ENCODE data around the gene GOLGA6L2. TPM values are rescaled to one million over a fixed set of nuclear protein-coding genes. Genes with fewer than 3 reads are reported as not detected.

GOLGA6L2 gene
- total and polyA plus RNA-seq, 2 of the 8 experiments (the other 6 are each of a cell fraction or from before 2014, with no cell fraction given), result not detected

DNA sequence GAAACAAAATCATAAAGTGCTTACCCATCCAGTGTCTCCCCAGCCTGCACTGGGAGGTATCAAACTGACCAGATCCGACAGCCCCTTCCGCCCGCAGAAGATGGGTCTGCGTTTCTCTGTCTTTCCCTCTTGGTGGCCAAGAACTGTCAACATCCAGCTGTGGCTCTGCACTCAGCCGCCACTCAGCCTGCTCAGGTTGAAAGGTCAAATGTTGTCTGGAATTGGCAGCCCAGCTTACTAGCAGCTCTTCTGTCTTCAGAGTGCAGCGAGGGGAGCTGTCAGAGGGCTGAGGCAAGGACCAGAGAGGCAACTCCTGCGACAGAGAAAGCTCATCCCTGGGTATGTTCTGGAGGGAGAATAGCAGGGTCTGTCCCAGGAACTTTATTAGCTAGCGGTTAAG, 45.4 kb downstream of the GOLGA6L2 start:
- Histone ChIP-seq H4K8ac (ENCODE audit: extremely low read depth, insufficient read depth, low read length) (no peak overlapping the region), H3K36me3 (ENCODE audit: control insufficient read depth in 2 of 4, insufficient read depth in 4 of 4, low read length in 3 of 4) (no peaks in the 10 kb centered on the region), H3K9me3 (ENCODE audit: insufficient read depth in 2 of 2, low read depth in 1 of 2, low read length in 1 of 2) (peaks cover 8 to 19% of the 10 kb centered on the region in 2 experiments), H2BK20ac (ENCODE audit: low read length) (no peak overlapping the region), H3K18ac (ENCODE audit: extremely low read depth, low read length) (no peak overlapping the region), H4K5ac (ENCODE audit: insufficient read length, low read depth, low read length) (no peak overlapping the region), H4K91ac (replicated peaks; ENCODE audit: insufficient read length, low read length) (no peak overlapping the region), H4K20me1 (replicated peaks in 1 of 2; ENCODE audit: control insufficient read depth in 1 of 2, insufficient read depth in 2 of 2, low read length in 2 of 2) (no peaks in the 10 kb centered on the region), H3K4me2 (ENCODE audit: insufficient read depth in 1 of 2, low read depth in 2 of 2, low read length in 2 of 2) (no peak overlapping the region), H3K23ac (ENCODE audit: insufficient read length) (no peak overlapping the region), H3K27ac (ENCODE audit: low read depth, low read length) (no peak overlapping the region), H2BK12ac (ENCODE audit: low read depth, low read length) (no peak overlapping the region), H3K4me1 (replicated peaks in 1 of 4; ENCODE audit: control insufficient read depth in 3 of 4, insufficient read depth in 4 of 4, low read length in 3 of 4) (no peaks in the 10 kb centered on the region), H3K4me3 (ENCODE audit: extremely low read depth in 1 of 4, insufficient read depth in 2 of 4, low read depth in 3 of 4, low read length in 4 of 4) (no peak overlapping the region), H3K9ac (replicated peaks in 1 of 4; ENCODE audit: extremely low read depth in 1 of 4, low read depth in 3 of 4, low read length in 3 of 4) (no peak overlapping the region), H3K14ac (ENCODE audit: insufficient read length) (no peak overlapping the region), H2BK120ac (replicated peaks; ENCODE audit: low read depth, low read length) (no peak overlapping the region), H3K79me2 (ENCODE audit: control insufficient read depth in 1 of 2, insufficient read depth in 2 of 2, low read length in 2 of 2) (no peaks in the 10 kb centered on the region), H3K23me2 (ENCODE audit: low read depth, low read length) (no peaks in the 10 kb centered on the region), H3K4ac (replicated peaks; ENCODE audit: insufficient read length, low read depth, low read length) (no peak overlapping the region), H2AK5ac (ENCODE audit: low read depth, low read length) (no peak overlapping the region), H3K27me3 (replicated peaks in 1 of 4; ENCODE audit: control insufficient read depth in 3 of 4, extremely low read depth in 1 of 4, insufficient read depth in 3 of 4, low read length in 3 of 4) (no peaks in the 10 kb centered on the region), H2AFZ (ENCODE audit: low read length) (no peak overlapping the region), H2BK15ac (ENCODE audit: low read length) (no peak overlapping the region), H3K79me1 (ENCODE audit: low read depth, low read length) (no peaks in the 10 kb centered on the region), H3K56ac (replicated peaks; ENCODE audit: insufficient read length, low read depth, low read length) (no peak overlapping the region), H2BK5ac (ENCODE audit: low read depth, low read length) (no peak overlapping the region)
- FAIRE-seq (no peak), DNase-seq (ENCODE audit: low read depth in 1 of 2, low spot score in 2 of 2) (no peak)
- 85% methylated on average over 7 of the region's 8 CpGs; no CpG with 5 or more reads in 1 of the 2 experiments for WGBS, 2 experiments (ENCODE audit: extremely low coverage in 1 of 2, insufficient coverage in 1 of 2, insufficient read length in 1 of 2, insufficient replicate concordance in 2 of 2, low coverage in 1 of 2, low lambda C conversion rate in 2 of 2, missing lambda C conversion rate in 1 of 2)
- TF ChIP-seq SP1 (IDR thresholded peaks at IDR 0.05; ENCODE audit: low read depth, low read length) (no peak), TAF7 (optimal IDR thresholded peaks at IDR 0.05; ENCODE audit: borderline replicate concordance, low read depth, low read length) (no peak), BACH1 (IDR thresholded peaks at IDR 0.05; ENCODE audit: low read length) (no peak), POLR2AphosphoS5 (IDR thresholded peaks at IDR 0.05; ENCODE audit: low read depth, low read length) (no peak), JUN (IDR thresholded peaks at IDR 0.05; ENCODE audit: low read depth, low read length) (no peak), SP2 (IDR thresholded peaks at IDR 0.05; ENCODE audit: low read length) (no peak), FOSL1 (IDR thresholded peaks at IDR 0.05; ENCODE audit: insufficient read depth, low read depth, low read length) (no peak), NANOG (IDR thresholded peaks at IDR 0.05; ENCODE audit: insufficient read depth, low read depth, low read length, poor library complexity, severe bottlenecking) (no peak), HDAC2 (IDR thresholded peaks at IDR 0.05; ENCODE audit: borderline replicate concordance in 1 of 2, low read depth in 2 of 2, low read length in 2 of 2) (no peak), KDM1A (IDR thresholded peaks at IDR 0.05; ENCODE audit: borderline replicate concordance, low read length) (no peak), RXRA (IDR thresholded peaks at IDR 0.05; ENCODE audit: insufficient read depth, low read depth, low read length) (no peak)
- TF ChIP-seq, protein P1, sequence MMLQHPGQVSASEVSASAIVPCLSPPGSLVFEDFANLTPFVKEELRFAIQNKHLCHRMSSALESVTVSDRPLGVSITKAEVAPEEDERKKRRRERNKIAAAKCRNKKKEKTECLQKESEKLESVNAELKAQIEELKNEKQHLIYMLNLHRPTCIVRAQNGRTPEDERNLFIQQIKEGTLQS (IDR thresholded peaks at IDR 0.05; ENCODE audit: insufficient read depth, low read depth, low read length), result no peak
- POLR2A ChIA-PET (ENCODE audit: partially characterized antibody), result no interaction called here
- CTCF ChIA-PET (ENCODE audit: partially characterized antibody), result no interaction called here

Measured in H1 (cell line).